Neuronal stem cell (in vitro differentiated cells): ENCODE data around the gene HNRNPAB.

ENCODE experiments used
- DNase-seq: peaks from one replicate; pipeline ENCODE4 v3.0.0-alpha.2; 2013; ENCODE audit warnings: low spot score
- H2AFZ ChIP-seq: one replicate; pipeline ENCODE4 v1.6.1; 2013; ENCODE audit warnings: mild to moderate bottlenecking, low read length, inconsistent platforms
- H2AK5ac ChIP-seq: 2 replicates; pipeline ENCODE4 v1.6.1; 2013; ENCODE audit warnings: low read depth, mild to moderate bottlenecking, inconsistent platforms, low read length, moderate library complexity, mixed read lengths
- H2BK120ac ChIP-seq: 2 replicates; pipeline ENCODE4 v1.6.1; 2013; ENCODE audit warnings: low read depth, mild to moderate bottlenecking, inconsistent platforms, low read length, moderate library complexity, mixed read lengths
- H2BK12ac ChIP-seq: one replicate; pipeline ENCODE4 v1.6.1; 2013; ENCODE audit warnings: low read length, inconsistent platforms
- H2BK15ac ChIP-seq: 2 replicates; pipeline ENCODE4 v1.6.1; 2013; ENCODE audit warnings: mild to moderate bottlenecking, low read length, inconsistent platforms, mixed read lengths
- H2BK5ac ChIP-seq: one replicate; pipeline ENCODE4 v1.6.1; 2013; ENCODE audit warnings: inconsistent platforms, mild to moderate bottlenecking, low read length, moderate library complexity
- H3K14ac ChIP-seq: one replicate; pipeline ENCODE4 v1.6.1; 2013; ENCODE audit warnings: low read length, inconsistent platforms
- H3K18ac ChIP-seq: 2 replicates; pipeline ENCODE4 v1.6.1; 2013; ENCODE audit warnings: low read length, inconsistent platforms
- H3K23ac ChIP-seq: 2 replicates; pipeline ENCODE4 v1.6.1; 2013; ENCODE audit warnings: low read depth, mild to moderate bottlenecking, mixed read lengths, low read length, inconsistent platforms; ENCODE audit not compliant: poor library complexity
- H3K27ac ChIP-seq: replicated peaks from 3 replicates; pipeline ENCODE4 v1.5.1; 2013; ENCODE audit warnings: low read length, inconsistent platforms
- H3K27me3 ChIP-seq, 3 experiments: 2 replicates each; pipeline ENCODE4 v1.6.1; 2013; ENCODE audit warnings: low read length in 3 of 3, mild to moderate bottlenecking in 2 of 3, inconsistent platforms in 1 of 3, low read depth in 1 of 3, mixed read lengths in 1 of 3, moderate library complexity in 1 of 3; ENCODE audit not compliant: control insufficient read depth in 3 of 3, insufficient read depth in 3 of 3
- H3K36me3 ChIP-seq, 2 donors: replicated peaks in 1 of 2; 2 replicates each; pipeline ENCODE4 v1.6.1; 2013; ENCODE audit warnings: low read length in 2 of 2; ENCODE audit not compliant: control insufficient read depth in 2 of 2, insufficient read depth in 2 of 2
- H3K4ac ChIP-seq: 2 replicates; pipeline ENCODE4 v1.6.1; 2013; ENCODE audit warnings: inconsistent platforms, mild to moderate bottlenecking, low read length, moderate library complexity
- H3K4me1 ChIP-seq, 2 donors: 1 replicate in 1 of 2; 2 replicates in 1 of 2; pipeline ENCODE4 v1.6.1; 2013; ENCODE audit warnings: low read length in 2 of 2, low read depth in 1 of 2; ENCODE audit not compliant: control insufficient read depth in 2 of 2, insufficient read depth in 1 of 2
- H3K4me2 ChIP-seq: one replicate; pipeline ENCODE4 v1.6.1; 2013; ENCODE audit warnings: mild to moderate bottlenecking, low read length, inconsistent platforms; ENCODE audit not compliant: insufficient read depth, poor library complexity, severe bottlenecking
- H3K4me3 ChIP-seq, 2 donors: 2 replicates each; pipeline ENCODE4 v1.5.1; 2013; ENCODE audit warnings: low read length in 2 of 2, mild to moderate bottlenecking in 2 of 2, inconsistent platforms in 1 of 2, moderate library complexity in 1 of 2
- H3K79me1 ChIP-seq: one replicate; pipeline ENCODE4 v1.6.1; 2013; ENCODE audit warnings: low read depth, mild to moderate bottlenecking, inconsistent platforms, low read length, moderate library complexity
- H3K9ac ChIP-seq: one replicate; pipeline ENCODE4 v1.6.1; 2013; ENCODE audit warnings: mild to moderate bottlenecking, low read depth, low read length, inconsistent platforms; ENCODE audit not compliant: poor library complexity
- H3K9me3 ChIP-seq, 2 donors: replicated peaks in 1 of 2; 2 replicates each; pipeline versions ENCODE3 to v1.6.1; 2013; ENCODE audit warnings: low read length in 2 of 2, mild to moderate bottlenecking in 2 of 2, inconsistent platforms in 1 of 2, low read depth in 1 of 2, mixed read lengths in 1 of 2, moderate library complexity in 1 of 2; ENCODE audit not compliant: control insufficient read depth in 2 of 2, insufficient read depth in 1 of 2
- H4K8ac ChIP-seq: one replicate; pipeline ENCODE4 v1.6.1; 2013; ENCODE audit warnings: low read depth, mild to moderate bottlenecking, inconsistent platforms, low read length, moderate library complexity
- H4K91ac ChIP-seq: one replicate; pipeline ENCODE4 v1.6.1; 2013; ENCODE audit warnings: low read length, low read depth, mild to moderate bottlenecking, inconsistent platforms; ENCODE audit not compliant: poor library complexity
- WGBS, 2 donors: extraction: QIAGEN DNeasy Blood & Tissue Kit; methylation state at CpG; one replicate each; pipeline ENCODE4 v1.1.7; 2013; ENCODE audit warnings: missing lambda C conversion rate in 2 of 2, mixed read lengths in 1 of 2; ENCODE audit not compliant: insufficient read length in 2 of 2, insufficient replicate concordance in 1 of 2; ENCODE audit errors: extremely low coverage in 2 of 2; 5-methylcytosine and 5-hydroxymethylcytosine counted together

Gene HNRNPAB

GRCh38 chr5:178206166-178207101 lies 2.1 kb downstream of the HNRNPAB start:
- Histone ChIP-seq H3K4me3 (peak overlapping the region; percentile 85 to 99), H3K23ac (no peak overlapping the region), H2BK120ac (no peak overlapping the region), H3K18ac (no peak overlapping the region), H3K4ac (no peak overlapping the region), H2BK5ac (no peak overlapping the region), H2BK12ac (no peak overlapping the region), H2AK5ac (no peak overlapping the region), H3K79me1 (peaks cover 8% of the 10 kb centered on the region), H3K9ac (no peak overlapping the region), H3K4me2 (peak overlapping the region; percentile 65), H3K27me3 (no peaks in the 10 kb centered on the region), H2AFZ (no peak overlapping the region), H3K9me3 (no peaks in the 10 kb centered on the region), H2BK15ac (no peak overlapping the region), H3K14ac (no peak overlapping the region), H4K91ac (no peak overlapping the region), H3K27ac (no peak overlapping the region), H3K4me1 (peaks cover 9 to 11% of the 10 kb centered on the region in 2 donors), H4K8ac (no peak overlapping the region), H3K36me3 (peaks cover 55 to 62% of the 10 kb centered on the region in 2 donors)
- DNase-seq: no peak
- no CpG with 5 or more reads among the region's 12 CpGs for WGBS, 2 donors

DNA sequence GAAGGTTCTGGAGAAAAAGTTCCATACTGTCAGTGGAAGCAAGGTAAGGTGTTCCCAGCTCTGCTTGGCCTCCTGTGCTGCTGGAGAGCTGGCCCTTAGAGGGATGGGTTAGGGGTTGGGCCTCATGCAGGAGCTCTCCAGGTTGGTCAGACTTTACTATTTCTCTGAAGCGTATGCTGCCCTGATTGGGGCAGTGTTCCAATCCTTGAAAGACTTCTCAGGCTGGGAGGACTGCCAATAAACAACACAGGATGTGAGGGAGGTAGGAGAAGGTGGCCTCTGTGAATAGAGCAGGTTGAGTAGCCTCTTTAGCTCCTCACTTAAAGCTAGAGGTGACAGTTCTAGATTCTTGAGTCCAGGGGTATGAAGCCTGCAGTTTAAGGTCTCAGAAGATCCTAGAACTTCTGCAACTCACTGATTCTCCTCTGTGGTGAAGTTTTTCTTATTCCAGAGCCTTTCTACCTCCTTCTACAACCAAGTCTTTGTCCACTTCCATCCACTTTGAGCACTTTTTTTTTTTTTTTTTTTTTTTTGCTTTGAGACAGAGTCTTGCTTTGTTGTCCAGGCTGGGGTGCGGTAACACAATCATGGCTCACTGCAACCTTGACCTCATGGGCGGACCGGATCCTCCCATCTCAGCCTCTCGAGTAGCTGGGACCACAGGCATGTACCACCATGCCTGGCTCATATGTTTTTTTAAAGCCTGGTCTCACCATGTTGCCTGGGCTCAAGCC lies 3.0 kb downstream of the HNRNPAB start:
- Histone ChIP-seq H2BK5ac (no peak overlapping the region), H4K8ac (no peak overlapping the region), H3K18ac (no peak overlapping the region), H3K9me3 (no peaks in the 10 kb centered on the region), H3K14ac (no peak overlapping the region), H4K91ac (no peak overlapping the region), H3K4me2 (no peak overlapping the region), H3K36me3 (peaks cover 65 to 71% of the 10 kb centered on the region in 2 donors), H3K27me3 (no peaks in the 10 kb centered on the region), H3K27ac (no peak overlapping the region), H2BK12ac (no peak overlapping the region), H3K4me1 (peaks cover 9 to 11% of the 10 kb centered on the region in 2 donors), H3K79me1 (peaks cover 8% of the 10 kb centered on the region), H2AFZ (no peak overlapping the region), H2AK5ac (no peak overlapping the region), H3K9ac (no peak overlapping the region), H3K4ac (no peak overlapping the region), H2BK15ac (no peak overlapping the region), H3K4me3 (peak overlapping the region in 1 of 2 donors; percentile 85), H3K23ac (no peak overlapping the region), H2BK120ac (no peak overlapping the region)
- DNase-seq: no peak
- no CpG with 5 or more reads among the region's 5 CpGs for WGBS, 2 donors

DNA sequence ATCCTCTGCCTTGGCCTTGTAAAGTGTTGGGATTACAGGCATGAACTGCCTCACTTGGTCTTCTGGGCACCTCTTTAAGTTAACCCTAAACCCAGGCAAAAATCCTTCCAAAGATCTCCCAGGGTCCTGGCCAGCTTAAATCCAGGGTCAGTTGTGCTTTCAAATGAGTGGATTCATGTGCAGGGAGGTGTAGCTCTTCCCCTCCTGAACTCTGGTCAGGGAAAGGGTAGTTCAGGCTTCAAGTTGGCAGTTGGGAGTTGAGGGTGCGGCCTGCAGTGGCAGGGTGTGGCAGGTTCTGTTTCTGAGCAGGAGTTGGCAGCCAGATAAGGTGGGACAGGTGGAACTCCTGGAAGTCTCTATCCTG lies 3.6 kb downstream of the HNRNPAB start:
- Histone ChIP-seq H3K4me1 (peaks cover 9 to 11% of the 10 kb centered on the region in 2 donors), H3K27ac (no peak overlapping the region), H3K18ac (no peak overlapping the region), H3K14ac (no peak overlapping the region), H2BK15ac (no peak overlapping the region), H3K36me3 (peaks cover 70 to 76% of the 10 kb centered on the region in 2 donors), H3K4me2 (no peak overlapping the region), H2AK5ac (no peak overlapping the region), H3K79me1 (peaks cover 8% of the 10 kb centered on the region), H3K23ac (no peak overlapping the region), H3K27me3 (no peaks in the 10 kb centered on the region), H2BK12ac (no peak overlapping the region), H4K8ac (no peak overlapping the region), H2BK5ac (no peak overlapping the region), H4K91ac (no peak overlapping the region), H3K4me3 (no peak overlapping the region), H3K9me3 (no peaks in the 10 kb centered on the region), H2BK120ac (no peak overlapping the region), H2AFZ (no peak overlapping the region), H3K9ac (no peak overlapping the region), H3K4ac (no peak overlapping the region)
- no peak for DNase-seq
- no CpG with 5 or more reads among the region's 1 CpG for WGBS, 2 donors
